Measurements from ENCODE around the gene MT2A.

- TF ChIP-seq POLR2AphosphoS5 (IDR thresholded peaks at IDR 0.05; ENCODE audit: low read depth, low read length) (no peak), TAF1 (IDR thresholded peaks at IDR 0.05; ENCODE audit: borderline replicate concordance, insufficient read depth, low read length) (no peak)
- TF ChIP-seq, protein P1, sequence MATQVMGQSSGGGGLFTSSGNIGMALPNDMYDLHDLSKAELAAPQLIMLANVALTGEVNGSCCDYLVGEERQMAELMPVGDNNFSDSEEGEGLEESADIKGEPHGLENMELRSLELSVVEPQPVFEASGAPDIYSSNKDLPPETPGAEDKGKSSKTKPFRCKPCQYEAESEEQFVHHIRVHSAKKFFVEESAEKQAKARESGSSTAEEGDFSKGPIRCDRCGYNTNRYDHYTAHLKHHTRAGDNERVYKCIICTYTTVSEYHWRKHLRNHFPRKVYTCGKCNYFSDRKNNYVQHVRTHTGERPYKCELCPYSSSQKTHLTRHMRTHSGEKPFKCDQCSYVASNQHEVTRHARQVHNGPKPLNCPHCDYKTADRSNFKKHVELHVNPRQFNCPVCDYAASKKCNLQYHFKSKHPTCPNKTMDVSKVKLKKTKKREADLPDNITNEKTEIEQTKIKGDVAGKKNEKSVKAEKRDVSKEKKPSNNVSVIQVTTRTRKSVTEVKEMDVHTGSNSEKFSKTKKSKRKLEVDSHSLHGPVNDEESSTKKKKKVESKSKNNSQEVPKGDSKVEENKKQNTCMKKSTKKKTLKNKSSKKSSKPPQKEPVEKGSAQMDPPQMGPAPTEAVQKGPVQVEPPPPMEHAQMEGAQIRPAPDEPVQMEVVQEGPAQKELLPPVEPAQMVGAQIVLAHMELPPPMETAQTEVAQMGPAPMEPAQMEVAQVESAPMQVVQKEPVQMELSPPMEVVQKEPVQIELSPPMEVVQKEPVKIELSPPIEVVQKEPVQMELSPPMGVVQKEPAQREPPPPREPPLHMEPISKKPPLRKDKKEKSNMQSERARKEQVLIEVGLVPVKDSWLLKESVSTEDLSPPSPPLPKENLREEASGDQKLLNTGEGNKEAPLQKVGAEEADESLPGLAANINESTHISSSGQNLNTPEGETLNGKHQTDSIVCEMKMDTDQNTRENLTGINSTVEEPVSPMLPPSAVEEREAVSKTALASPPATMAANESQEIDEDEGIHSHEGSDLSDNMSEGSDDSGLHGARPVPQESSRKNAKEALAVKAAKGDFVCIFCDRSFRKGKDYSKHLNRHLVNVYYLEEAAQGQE (IDR thresholded peaks at IDR 0.05; ENCODE audit: insufficient read depth in 1 of 2, low read depth in 2 of 2, low read length in 2 of 2) = no peak
Observed at GRCh38 chr16:56637814-56638750, 29.7 kb downstream of the MT2A start, which contains the start of gene MT1A.

All from PFSK-1 (cell line).